GM19351 (cell line): ENCODE measurements around the gene TPBGL.

Source experiments
- ATAC-seq: cut with Tn5 transposase; IDR thresholded peaks from one replicate; pipeline ENCODE4 v1.9.1; 2021; ENCODE audit warnings: mild to moderate bottlenecking, moderate library complexity; ENCODE audit not compliant: unreplicated experiment

Gene TPBGL, protein sequence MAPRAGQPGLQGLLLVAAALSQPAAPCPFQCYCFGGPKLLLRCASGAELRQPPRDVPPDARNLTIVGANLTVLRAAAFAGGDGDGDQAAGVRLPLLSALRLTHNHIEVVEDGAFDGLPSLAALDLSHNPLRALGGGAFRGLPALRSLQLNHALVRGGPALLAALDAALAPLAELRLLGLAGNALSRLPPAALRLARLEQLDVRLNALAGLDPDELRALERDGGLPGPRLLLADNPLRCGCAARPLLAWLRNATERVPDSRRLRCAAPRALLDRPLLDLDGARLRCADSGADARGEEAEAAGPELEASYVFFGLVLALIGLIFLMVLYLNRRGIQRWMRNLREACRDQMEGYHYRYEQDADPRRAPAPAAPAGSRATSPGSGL

DNA sequence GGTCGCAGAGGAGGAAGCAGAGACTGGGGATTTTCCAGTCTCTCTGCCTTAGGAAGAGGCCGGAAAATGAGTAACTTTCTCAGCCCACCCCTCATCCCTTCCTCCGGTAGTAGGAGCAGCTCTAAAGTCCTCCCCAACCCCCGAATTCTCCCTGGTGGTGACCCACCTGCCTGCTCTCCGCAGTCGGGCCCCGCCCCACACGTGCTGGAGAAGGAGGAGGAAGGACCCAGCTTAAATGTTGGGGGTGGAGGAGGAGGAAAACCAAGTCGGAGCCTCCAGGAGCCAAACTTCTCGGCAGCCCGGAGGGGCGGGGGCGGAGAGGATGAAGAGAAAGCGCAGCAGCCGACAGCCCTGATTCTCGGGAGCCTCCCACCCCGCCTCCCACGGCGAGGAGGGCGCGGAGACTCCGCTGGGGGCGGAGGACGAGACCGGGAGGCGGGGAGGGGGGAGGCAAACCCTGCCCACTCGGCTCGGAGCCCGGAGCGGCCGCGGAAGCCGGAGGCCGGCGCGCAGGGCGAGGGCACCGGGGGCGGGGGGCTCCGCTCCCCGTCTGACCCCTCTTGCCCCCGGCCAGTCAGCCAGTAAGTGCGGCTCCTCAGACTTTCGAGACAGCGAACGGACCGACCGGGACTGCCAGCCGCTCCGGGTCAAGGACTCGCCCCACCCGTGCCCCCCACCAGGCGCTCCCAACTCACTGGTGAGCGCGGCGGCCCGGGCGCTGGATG, at the start of gene TPBGL:
TSS of gene TPBGL (plus strand) at position 464 of the 725 bp plus-strand sequence. CDS start 276 bp downstream, outside the sequence.
- no peak for ATAC-seq

DNA sequence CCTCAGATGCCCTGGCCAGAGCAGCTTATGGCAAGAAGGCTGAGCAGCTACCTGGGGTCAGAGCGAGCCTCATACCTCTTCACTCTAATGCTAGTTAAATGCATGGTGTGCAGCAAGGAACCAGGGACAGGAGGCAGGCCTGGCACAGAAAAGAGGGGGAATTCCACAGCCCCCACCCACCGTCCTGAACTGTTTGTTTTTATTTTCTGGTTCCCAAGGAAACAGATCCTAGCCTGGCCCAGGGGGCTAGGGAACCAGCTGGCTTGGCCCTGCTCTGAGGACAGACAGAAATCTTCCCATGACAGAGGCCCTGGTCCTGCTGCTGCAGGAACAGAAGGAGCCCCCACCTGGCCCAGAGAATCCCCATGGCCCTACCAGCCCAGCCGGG, 49.2 kb upstream of the TPBGL start:
- ATAC-seq: no peak

DNA sequence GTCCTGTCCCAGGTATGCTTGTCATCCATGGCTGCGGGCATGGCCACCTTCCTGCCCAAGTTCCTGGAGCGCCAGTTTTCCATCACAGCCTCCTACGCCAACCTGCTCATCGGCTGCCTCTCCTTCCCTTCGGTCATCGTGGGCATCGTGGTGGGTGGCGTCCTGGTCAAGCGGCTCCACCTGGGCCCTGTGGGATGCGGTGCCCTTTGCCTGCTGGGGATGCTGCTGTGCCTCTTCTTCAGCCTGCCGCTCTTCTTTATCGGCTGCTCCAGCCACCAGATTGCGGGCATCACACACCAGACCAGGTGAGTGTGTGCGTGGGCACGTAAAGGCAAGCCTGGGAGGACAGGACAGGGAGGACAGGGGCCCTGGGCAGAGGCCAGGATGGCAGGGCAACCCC, 47.3 kb upstream of the TPBGL start:
- ATAC-seq: no peak

DNA sequence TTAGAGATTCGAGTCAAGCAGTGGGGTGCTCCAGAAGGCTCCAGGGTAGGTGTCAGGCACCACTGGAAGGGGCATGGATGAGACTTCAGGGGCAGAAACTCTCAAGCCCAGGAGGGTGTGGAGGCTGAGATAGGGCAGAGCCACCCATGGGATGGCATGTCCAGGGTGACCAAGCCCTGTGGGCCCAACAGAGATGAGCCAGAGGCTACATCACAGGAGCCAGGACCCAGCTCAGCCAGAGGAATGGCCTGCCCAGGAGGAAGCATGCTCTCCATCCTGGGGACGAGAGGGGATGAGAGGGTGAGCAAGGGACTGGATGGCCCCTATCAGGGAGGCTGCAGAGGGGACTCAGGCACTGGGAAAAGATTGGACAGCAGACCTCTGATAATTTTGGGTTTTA, 46.9 kb upstream of the TPBGL start:
- no peak for ATAC-seq

DNA sequence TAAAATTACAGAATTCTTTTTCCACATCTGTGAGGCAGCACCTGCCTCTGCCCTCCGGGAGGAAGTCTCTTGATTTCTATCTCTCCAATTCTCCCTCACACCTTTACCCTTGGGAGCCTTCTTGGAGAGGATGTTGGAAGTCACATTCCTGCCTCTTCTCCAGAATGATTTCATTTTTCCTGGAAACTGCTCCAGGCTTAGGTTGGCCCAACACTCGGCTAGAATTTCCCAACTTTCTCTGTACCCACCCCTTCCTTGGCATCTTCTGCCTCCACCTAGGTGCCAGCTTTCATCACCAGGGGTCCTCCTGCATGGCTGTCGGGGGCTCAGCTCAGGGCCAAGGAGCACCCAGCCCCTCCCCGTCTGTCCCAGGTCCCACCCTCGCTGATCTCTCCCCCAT, 46.4 kb upstream of the TPBGL start:
- no peak for ATAC-seq

DNA sequence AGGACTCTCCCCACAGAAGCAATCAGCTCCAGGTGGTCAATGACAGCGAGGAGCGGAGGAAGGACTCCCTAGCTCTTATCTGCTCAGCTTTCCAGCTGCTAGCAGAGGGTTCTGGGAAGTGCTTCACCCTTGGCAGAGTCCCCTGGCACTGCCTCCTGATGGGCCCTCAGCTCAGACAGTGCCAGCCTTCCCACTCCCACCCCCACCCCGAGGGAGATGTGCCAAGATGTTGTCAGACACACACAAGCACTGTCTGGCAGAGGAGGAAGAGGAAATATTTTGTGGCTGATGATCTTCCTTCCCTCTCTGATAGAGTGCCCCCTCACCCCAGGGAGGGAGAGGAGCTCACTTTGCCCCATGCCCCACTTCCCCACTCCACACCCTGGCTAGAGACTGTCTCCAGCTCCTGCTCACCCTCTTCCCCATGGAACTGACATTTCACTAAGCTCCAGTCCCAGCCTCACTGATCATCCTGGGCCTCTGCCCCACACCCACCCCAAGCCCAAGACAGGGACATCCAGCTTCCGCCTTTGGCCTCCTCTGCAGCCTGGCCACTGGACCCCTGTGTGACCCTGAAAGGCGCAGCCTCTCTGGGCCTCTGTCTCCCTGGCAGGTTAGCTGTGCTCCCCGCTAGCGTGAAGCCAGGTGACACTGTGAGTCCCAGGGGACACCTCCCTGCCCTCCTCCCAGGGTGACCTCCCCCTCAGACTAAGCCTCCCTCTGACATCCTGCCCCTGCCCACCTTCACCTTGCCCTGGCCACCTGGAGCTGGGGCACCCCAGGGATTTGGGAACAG, 45.2 kb upstream of the TPBGL start:
- ATAC-seq: no peak

DNA sequence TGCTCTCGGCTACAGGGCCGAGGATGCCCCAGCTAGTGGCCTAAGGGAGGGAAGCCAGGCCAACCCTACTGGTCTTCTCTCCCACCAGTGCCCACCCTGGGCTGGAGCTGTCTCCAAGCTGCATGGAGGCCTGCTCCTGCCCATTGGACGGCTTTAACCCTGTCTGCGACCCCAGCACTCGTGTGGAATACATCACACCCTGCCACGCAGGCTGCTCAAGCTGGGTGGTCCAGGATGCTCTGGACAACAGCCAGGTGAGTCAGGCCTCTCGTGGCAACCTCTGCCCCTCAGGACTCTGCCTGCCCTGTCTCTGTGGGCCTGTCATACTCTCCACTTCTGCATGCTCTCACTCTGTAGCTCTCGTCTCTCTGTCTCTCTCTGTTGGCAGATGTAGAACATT, 44.1 kb upstream of the TPBGL start:
- ATAC-seq: no peak

DNA sequence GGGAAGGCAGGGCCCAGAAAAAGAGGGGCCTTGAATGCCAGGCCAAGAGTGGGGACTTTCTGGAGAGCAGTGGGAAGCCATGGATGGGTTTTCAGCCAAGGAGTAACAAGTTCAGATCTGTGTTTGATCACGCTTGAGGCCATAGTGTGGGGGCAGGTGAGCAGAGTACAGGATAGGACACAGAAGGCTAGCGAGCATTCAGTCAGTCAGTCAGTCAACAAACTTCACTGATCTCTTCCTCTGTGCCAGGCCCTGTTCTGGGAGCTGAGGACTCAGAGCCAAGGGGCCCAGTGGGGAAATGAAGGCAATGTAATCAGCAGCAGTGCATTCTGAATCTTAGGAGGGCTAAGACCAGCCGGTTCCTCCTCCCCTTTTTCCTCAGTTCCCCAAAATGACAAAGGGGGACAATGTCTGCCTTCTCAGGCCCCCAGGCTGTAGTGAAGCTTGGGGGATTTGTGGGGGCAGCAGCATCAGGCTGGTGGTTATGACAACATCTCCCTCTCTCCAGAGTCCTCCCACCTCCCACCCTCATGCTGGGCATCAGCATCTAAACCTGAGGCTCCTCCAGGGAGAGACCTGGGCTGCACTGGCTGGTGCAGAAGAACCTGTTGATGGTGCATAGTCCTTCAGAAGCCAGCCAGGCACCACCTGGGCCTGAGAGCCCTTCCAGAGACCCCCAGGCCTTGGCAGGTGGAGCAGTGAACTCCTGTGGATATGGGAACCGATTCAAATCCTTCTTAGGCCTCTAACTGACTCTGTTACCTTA, 42.9 kb upstream of the TPBGL start:
- no peak for ATAC-seq

DNA sequence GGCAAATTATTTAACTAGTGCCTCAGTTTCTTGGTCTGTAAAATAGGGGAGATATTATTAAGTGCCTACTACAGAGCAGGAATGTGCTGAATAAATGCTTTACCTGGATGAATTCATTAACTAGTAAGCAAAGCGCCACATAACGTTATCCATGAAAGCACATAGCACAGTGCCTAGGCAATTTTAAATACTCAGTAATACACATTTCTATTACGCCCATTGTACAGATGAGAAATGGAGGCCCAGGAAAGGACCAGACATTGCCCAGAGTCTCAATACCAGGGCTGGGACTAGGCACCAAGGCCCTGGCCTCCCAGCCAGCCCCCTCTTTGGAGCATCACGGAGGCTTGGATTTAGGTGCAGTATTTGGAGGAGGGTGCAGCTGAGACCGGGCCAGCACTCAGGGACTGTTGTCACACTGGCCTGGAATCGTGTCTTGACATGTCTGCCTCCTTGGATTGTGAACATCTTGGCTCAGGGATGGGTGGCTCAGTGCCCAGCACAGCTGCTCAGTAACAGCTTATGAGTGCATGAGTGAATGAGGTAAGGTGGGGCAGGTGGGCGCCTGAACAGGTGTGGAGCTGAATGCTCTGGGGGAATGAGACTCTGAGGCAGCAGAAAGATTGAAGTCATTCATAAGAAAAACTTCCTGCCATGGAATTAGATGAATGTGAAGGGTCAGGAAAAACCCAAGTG, 42.1 kb upstream of the TPBGL start:
- ATAC-seq: no peak

DNA sequence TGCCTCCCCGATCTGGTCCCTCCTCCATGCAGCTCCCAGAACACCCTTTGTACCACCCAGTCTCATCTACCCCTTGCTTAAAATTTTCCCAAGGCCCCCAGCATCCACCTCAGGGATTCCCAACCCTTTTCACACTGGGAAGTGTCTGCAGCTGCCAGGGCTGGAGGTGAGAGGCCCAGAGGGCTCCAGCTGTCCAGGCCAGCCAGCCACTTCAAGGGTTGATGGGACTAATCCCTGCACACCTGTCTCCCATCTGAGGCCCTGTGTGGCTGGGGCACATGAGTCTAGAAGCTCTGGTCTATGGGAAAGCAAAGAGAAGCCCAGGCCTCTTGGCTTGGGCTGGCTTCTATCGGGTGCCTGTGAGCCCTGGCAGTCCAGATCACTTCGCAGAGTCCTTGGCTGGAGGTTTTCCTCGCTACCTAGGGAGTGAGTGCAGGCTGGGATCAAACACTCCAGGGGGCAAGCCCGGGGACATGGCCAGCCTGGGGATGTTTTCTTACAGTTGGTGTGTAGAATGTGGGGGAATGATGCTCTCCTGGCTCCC, 41.1 kb upstream of the TPBGL start:
- no peak for ATAC-seq

DNA sequence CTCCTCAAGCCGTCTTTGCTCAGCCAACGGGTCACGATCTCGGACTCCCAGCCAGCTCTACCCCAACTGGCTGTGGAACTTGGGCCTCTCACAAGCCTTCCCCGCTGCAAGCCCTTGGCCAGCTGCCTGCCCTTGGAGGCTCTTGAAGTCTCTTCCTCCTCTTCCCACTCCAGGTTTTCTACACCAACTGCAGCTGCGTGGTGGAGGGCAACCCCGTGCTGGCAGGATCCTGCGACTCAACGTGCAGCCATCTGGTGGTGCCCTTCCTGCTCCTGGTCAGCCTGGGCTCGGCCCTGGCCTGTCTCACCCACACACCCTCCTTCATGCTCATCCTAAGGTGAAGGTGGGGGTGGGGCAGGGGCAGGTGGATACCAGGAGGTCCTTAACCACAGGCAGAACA, 40.5 kb upstream of the TPBGL start:
- ATAC-seq: no peak

DNA sequence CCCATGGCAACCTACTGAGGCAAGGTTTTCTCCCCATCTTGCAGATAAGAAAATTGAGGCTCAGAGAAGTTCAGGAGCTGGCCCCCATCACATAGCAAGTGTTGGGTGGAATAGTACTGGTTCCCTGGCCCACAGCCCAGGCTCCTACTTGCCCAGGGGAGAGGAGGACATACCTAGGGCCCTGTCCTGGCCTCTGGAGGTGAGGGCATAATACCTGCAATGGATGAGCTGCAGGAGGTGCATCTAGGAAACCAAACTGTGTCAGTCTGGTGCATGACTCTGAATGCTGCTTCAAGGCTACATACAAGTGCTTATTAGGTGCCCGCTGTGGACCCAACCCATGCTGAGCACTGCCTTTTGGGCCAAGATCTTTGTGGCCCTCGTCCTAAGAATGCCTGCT, 40.0 kb upstream of the TPBGL start:
- no peak for ATAC-seq

DNA sequence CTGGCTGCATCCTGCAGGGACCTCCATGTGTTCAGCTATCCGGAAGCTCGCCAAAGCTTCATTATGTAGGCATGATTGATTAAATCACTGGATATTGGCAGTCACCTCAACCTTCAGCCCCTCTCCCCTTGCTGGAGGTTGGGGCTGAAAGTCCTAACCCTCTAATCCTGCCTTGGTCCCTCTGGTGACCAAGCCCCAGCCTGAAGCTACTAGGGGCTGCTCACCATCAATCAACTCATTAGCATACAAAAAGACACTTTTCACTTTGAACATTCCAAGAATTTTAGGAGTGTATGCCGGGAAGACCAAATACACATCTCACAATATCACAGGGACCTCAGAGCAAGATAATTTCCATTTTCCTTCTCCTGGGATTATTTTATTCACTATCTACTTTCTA, 38.8 kb upstream of the TPBGL start:
- ATAC-seq: no peak

DNA sequence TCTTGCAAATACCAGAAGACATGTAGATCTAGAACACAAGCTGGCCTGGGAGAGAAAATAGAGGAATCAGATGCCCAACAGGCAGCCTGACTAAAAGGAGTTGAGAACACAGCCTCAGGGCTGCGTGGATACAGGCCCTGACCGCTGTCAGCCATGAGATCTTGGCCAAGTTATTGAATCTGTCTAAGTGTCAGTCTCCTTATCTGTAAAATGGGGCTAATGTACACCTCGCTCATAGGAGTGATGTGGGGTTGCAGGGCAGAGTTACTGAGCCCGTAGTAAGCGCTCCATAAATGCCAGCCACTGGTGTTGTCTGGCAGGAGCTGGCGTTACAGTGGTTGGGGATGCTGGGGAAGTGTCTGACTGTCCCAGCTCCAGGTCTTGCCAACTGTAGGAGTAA, 38.4 kb upstream of the TPBGL start:
- ATAC-seq: no peak

DNA sequence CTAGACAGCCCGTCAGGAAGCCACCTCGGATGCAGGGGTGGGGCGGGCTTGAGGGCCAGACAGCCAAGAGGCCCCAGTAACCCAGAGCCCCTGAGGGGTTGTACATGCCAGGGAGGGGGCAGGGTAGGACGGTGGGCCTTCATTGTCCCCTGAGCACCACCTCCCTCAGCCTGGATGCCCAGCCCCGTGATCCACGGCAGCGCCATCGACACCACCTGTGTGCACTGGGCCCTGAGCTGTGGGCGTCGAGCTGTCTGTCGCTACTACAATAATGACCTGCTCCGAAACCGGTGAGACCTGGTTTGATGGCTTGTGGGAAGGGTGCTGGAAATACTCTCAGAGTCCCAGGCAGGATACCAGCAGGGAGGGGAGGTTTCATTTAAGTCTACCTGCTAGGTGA, 37.4 kb upstream of the TPBGL start:
- ATAC-seq: no peak

DNA sequence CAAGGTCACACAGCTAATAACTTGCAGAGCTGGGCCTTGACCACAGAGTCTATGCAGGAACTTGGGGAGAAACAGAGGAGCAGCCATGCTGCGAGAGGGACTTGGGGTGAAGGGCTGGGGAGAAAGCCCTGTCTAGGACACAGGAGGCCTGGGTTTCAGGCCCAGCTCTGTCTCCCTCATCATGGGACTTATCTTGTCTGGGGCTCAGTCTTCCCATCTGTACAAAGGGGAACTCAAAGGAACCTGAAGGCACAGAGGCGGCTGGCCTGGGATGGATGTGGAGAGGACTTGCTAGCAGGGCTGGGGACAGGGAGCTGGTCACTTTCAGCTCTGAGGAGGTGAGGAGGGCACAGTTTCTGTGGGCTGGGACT, 36.9 kb upstream of the TPBGL start:
- no peak for ATAC-seq

DNA sequence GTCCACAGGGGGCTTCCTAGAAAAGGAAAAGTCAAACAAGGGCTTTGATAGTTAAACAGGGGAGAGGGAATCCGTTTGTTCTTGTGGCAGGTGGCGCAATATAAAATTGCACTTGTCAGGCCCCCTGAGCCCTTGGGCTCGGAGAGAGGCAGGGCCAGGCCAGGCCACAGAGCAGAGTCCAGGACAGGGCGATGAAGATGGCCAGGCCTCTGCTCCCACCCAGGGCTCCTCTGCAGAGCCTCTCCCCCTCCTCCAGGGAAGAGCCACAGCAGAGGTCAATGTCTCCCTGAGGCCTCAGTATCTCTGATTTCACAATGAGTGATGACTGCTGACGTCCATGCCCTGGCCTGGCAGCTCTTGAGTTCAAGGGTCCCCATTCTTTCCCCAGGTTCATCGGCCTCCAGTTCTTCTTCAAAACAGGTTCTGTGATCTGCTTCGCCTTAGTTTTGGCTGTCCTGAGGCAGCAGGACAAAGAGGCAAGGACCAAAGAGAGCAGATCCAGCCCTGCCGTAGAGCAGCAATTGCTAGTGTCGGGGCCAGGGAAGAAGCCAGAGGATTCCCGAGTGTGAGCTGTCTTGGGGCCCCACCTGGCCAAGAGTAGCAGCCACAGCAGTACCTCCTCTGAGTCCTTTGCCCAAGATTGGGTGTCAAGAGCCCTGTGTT, 36.4 kb upstream of the TPBGL start:
- no peak for ATAC-seq

DNA sequence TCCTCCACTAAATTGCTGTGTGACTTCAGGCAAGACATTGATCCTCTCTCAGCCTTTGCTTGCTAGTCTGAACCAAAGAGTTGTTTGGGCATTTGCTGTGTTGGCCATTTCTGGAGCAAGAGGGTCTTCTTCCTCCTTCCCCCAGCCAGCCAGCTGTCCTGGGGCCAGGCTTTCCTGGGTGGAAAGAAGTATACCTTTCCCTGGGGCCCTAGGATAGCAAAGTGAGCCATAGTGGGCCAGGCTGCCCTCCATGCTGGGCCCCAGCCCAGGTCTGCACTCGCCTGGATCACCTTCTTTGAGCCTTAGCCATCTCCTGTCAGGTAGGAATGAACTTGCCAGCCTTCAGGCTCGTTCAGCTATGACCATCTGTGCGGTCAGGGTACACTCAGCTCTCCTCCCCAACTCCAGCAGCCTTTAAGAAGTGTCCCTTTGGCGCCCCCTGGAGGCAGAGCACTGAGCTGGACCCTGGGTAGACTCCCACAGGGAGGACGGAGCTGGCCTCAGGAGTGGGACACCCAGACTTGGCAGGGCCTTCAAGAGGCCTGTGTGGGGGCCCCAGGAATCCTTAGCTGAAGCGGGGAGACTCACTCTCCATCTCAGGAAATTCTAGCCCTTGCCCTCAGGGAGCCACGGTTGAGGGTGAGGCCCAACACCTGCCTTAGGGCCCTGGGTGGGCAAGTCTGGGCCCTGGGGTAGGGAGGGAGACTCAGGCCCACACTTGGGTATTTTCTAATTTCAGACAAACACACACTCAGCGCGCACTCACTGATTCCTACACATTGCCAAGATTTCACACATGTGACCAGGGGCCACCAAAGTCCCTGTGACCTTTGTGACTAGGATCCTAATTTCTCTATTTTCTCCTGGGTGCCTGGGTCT, 35.6 kb upstream of the TPBGL start:
- no peak for ATAC-seq

DNA sequence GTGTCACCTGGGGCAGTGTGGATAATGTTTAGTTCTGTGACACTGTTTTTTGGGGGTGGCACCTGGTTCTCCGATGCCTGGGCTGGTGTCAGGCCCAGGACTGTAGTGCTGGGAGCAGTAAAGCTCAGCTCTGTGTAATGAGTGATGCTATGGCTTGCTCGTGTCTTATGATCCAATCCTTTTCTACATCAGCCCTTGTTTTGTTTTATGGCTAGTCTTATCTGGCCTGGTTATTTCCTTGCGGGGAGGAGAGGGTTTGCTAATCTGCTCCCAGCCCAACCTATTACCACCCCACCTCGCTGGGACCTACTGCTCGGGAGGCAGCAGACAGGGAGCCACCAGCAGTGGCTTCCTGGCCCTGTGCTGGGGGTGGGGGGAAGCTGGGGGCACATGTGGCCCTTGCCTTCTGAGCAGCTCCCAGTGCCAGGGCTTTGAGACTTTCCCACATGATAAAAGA, 35.0 kb upstream of the TPBGL start:
- ATAC-seq: no peak
